ENCODE results near the gene APH1B. TPM values are rescaled to one million over a fixed set of nuclear protein-coding genes. Genes with fewer than 3 reads are reported as not detected.

Gene APH1B
- total and polyA plus RNA-seq, 4 donors: 16.4 to 25.8 (median 21.8) TPM

DNA sequence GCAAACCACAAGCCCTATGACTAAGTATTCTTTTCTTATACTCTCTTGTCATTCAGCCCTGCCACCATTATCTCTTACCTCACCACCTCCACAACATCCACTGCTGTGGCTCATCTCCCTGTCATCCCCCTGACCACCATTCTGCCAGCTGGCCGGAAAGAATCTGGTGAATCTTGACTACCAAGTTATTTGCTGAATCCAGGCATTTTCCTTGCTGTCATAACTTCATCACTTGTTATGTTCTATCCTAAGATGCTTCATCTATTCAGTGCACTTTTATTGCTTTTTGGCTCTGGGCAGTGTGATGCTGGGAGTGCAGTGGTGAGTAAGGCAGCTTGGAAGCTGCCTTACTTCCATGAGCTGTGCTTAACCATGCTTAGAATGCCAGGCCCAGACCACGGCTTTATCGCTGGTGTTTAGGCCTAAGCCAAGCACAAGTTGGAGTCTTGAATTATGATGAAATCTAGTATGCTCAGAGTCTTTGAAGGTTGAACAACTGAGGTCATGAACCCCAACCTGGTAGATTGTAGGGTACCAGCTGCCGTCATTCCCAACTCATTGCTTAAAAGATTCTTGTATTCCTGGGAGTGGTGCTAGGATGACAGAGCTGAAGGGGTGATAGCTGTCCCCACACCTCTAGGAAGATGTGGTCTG lies 27.0 kb upstream of the APH1B start:
- WGBS (ENCODE audit: insufficient coverage): 100% methylated on average over 3 of the region's 4 CpGs
- Histone ChIP-seq H3K36me3 (ENCODE audit: control insufficient read depth, insufficient read depth, low read length) (peaks cover 18% of the 10 kb centered on the region), H3K4me3 (ENCODE audit: low read depth, low read length) (no peak overlapping the region), H3K9me3 (ENCODE audit: control insufficient read depth, insufficient read depth, low read length) (no peaks in the 10 kb centered on the region), H3K4me1 (ENCODE audit: control insufficient read depth, insufficient read depth, low read length) (no peaks in the 10 kb centered on the region), H3K27ac (ENCODE audit: low read depth, low read length) (no peak overlapping the region), H3K27me3 (ENCODE audit: control insufficient read depth, insufficient read depth, low read length) (no peaks in the 10 kb centered on the region)
- DNase-seq (ENCODE audit: low read depth in 4 of 6, low spot score in 6 of 6): no peak

DNA sequence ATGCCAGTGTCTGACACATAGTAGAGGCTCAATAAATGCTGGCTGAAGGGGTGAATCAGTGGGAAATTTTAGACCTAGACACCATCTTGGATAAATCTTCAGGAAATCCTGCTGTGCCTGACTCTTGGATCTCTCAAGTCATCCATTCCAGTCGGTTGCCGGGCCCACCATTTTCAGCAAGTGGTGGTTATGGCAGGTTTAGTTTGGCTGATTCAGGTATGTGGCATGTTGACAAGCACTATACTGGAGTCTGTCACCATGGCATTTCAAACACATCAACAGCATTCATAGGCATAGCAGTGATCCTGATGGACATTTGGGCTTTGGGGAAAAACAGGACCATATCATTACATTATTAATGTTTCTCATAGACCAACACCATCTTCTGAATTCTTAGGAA lies 25.7 kb upstream of the APH1B start:
- H3K36me3 ChIP-seq (ENCODE audit: control insufficient read depth, insufficient read depth, low read length): peaks cover 11% of the 10 kb centered on the region
- no peak for DNase-seq (ENCODE audit: low read depth in 4 of 6, low spot score in 6 of 6)
- no peaks in the 10 kb centered on the region for H3K4me1 ChIP-seq (ENCODE audit: control insufficient read depth, insufficient read depth, low read length)
- no peak overlapping the region for H3K27ac ChIP-seq (ENCODE audit: low read depth, low read length)
- H3K27me3 ChIP-seq (ENCODE audit: control insufficient read depth, insufficient read depth, low read length): no peaks in the 10 kb centered on the region
- WGBS (ENCODE audit: insufficient coverage): no CpG with 5 or more reads among the region's 2 CpGs
- no peak overlapping the region for H3K4me3 ChIP-seq (ENCODE audit: low read depth, low read length)
- H3K9me3 ChIP-seq (ENCODE audit: control insufficient read depth, insufficient read depth, low read length): no peaks in the 10 kb centered on the region

DNA sequence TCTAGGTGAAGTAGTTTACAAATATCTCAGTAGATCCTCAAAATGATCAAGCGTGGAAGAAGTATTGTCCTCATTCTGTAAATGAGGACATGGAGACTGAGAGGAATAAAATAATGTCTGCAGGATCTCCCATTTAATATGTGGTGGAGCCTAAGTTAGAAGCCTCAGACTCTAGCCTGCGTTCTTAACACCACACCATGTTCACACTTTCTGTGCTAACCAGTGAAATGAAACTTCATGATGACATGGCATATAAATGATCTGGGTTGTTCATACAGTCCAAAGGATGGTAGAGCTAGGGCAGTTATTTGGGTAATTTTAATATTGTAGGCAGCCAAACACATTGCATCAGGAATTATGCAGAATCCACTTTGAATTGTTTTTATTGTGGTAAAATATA lies 25.1 kb upstream of the APH1B start:
- Histone ChIP-seq H3K4me1 (ENCODE audit: control insufficient read depth, insufficient read depth, low read length) (peaks cover 2% of the 10 kb centered on the region), H3K36me3 (ENCODE audit: control insufficient read depth, insufficient read depth, low read length) (peaks cover 13% of the 10 kb centered on the region), H3K4me3 (ENCODE audit: low read depth, low read length) (no peak overlapping the region), H3K27me3 (ENCODE audit: control insufficient read depth, insufficient read depth, low read length) (no peaks in the 10 kb centered on the region), H3K9me3 (ENCODE audit: control insufficient read depth, insufficient read depth, low read length) (no peaks in the 10 kb centered on the region), H3K27ac (ENCODE audit: low read depth, low read length) (no peak overlapping the region)
- no CpG with 5 or more reads among the region's 2 CpGs for WGBS (ENCODE audit: insufficient coverage)
- no peak for DNase-seq (ENCODE audit: low read depth in 4 of 6, low spot score in 6 of 6)

DNA sequence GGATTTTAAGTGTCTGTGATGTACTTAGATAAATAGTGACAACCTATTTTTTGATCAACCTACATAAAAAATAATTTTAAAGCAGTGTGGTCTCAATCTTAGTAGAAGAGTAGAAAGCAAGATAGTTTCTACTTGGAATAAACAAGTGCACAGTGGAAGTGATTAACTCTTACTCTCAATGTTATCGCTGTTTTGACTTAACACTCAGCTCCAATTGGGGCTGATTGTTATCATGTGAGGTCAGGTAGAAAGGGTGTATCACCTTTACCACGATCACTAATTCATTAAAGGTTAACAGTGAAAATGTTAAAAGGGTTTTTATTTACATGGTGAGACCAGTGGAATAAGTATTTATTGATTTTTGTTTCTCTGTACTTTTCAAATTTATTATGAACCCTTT lies 22.4 kb upstream of the APH1B start:
- no peaks in the 10 kb centered on the region for H3K9me3 ChIP-seq (ENCODE audit: control insufficient read depth, insufficient read depth, low read length)
- WGBS (ENCODE audit: insufficient coverage): no CpG with 5 or more reads among the region's 2 CpGs
- DNase-seq (ENCODE audit: low read depth in 4 of 6, low spot score in 6 of 6): no peak
- peaks cover 11% of the 10 kb centered on the region for H3K36me3 ChIP-seq (ENCODE audit: control insufficient read depth, insufficient read depth, low read length)
- no peak overlapping the region for H3K4me3 ChIP-seq (ENCODE audit: low read depth, low read length)
- peaks cover 3% of the 10 kb centered on the region for H3K4me1 ChIP-seq (ENCODE audit: control insufficient read depth, insufficient read depth, low read length)
- peak overlapping the region; percentile 78 for H3K27ac ChIP-seq (ENCODE audit: low read depth, low read length)
- H3K27me3 ChIP-seq (ENCODE audit: control insufficient read depth, insufficient read depth, low read length): no peaks in the 10 kb centered on the region

DNA sequence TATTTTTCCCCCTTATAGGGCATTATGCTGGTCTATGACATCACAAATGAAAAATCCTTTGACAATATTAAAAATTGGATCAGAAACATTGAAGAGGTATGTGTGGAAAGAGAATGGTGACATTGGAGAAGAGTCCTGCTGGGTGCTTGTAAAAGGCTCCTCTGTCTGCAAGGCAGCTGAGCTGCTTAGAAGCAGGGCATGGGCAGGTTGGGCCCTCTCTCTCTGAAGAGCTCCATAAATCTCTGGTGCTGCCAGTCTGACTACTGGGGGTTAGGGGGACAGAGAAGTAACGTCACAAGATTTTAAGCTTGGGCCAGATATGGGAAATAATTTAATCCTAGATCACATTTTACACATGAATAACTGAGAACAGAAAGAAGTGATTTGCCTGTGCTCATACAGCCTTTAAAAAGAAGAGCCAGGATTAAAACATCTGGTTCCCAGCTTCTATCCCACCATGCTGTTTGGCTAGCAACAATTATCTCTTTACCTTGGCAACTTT lies 21.9 kb upstream of the APH1B start:
- peaks cover 5% of the 10 kb centered on the region for H3K36me3 ChIP-seq (ENCODE audit: control insufficient read depth, insufficient read depth, low read length)
- no CpG with 5 or more reads among the region's 1 CpG for WGBS (ENCODE audit: insufficient coverage)
- H3K4me1 ChIP-seq (ENCODE audit: control insufficient read depth, insufficient read depth, low read length): peaks cover 3% of the 10 kb centered on the region
- H3K27me3 ChIP-seq (ENCODE audit: control insufficient read depth, insufficient read depth, low read length): no peaks in the 10 kb centered on the region
- no peaks in the 10 kb centered on the region for H3K9me3 ChIP-seq (ENCODE audit: control insufficient read depth, insufficient read depth, low read length)
- no peak overlapping the region for H3K4me3 ChIP-seq (ENCODE audit: low read depth, low read length)
- peak in 2 of 6 donors; percentile 34 to 43 for DNase-seq (ENCODE audit: low read depth in 4 of 6, low spot score in 6 of 6)
- peak overlapping the region; percentile 78 for H3K27ac ChIP-seq (ENCODE audit: low read depth, low read length)

DNA sequence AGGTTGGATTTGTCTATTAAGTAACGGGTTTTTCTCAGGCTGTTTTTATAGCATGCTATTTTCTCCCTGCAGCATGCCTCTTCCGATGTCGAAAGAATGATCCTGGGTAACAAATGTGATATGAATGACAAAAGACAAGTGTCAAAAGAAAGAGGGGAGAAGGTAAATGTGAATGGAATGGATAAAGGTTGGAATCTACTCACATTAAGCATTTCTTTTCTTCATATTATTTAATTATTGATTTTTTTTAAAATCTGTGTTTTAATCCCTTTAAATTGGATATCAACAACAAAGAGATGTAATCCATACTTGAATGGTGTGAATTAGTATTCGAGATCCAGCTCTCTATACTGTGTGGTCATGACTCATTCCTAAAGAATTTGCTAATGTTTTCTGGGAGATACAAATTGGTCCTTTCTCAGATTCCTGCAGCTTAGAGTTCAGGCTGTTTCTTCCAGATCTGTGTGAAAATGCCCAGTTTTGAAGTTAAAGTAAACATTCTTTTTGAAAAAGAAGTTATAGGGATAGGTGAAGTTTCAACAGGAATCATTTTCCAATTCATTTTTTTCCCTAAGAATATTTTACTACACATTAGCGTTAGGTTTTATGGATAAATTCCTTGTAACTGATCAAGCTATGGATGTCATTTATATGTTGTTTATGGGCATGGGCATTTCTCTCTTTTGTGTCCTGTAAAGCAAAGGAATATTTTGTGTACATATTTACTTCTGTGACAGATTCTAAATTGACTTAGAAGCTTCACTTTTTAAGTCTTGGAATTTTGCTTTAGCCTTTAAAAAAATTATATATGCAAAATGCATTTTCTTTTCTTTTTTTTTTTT lies 20.8 kb upstream of the APH1B start:
- Histone ChIP-seq H3K4me3 (ENCODE audit: low read depth, low read length) (no peak overlapping the region), H3K36me3 (ENCODE audit: control insufficient read depth, insufficient read depth, low read length) (peaks cover 5% of the 10 kb centered on the region), H3K27me3 (ENCODE audit: control insufficient read depth, insufficient read depth, low read length) (no peaks in the 10 kb centered on the region), H3K27ac (ENCODE audit: low read depth, low read length) (peak overlapping the region; percentile 78), H3K9me3 (ENCODE audit: control insufficient read depth, insufficient read depth, low read length) (no peaks in the 10 kb centered on the region), H3K4me1 (ENCODE audit: control insufficient read depth, insufficient read depth, low read length) (peaks cover 3% of the 10 kb centered on the region)
- peak in 2 of 6 donors; percentile 36 to 51 for DNase-seq (ENCODE audit: low read depth in 4 of 6, low spot score in 6 of 6)
- 7% methylated on average over 2 of the region's 5 CpGs for WGBS (ENCODE audit: insufficient coverage)

DNA sequence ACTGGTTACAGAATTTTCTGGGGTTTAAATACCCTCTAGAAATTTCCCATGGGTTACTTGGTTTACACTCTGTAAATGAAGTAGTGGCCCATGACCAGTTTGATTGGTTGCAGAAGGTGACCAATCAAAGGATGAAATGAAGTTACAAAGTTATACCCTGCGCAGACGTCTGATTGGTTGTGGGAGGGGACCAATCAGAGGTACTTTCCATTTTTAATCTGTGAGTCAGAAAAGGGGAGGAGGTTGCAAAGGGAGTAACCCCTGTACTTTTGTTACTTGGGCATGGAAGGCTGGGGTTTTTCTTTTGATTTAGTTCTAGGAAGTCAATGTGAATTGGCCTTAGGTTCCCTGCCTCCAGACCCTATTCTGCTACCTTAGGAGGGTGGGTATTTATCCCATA lies 18.7 kb upstream of the APH1B start:
- Histone ChIP-seq H3K4me1 (ENCODE audit: control insufficient read depth, insufficient read depth, low read length) (peaks cover 3% of the 10 kb centered on the region), H3K9me3 (ENCODE audit: control insufficient read depth, insufficient read depth, low read length) (no peaks in the 10 kb centered on the region), H3K27me3 (ENCODE audit: control insufficient read depth, insufficient read depth, low read length) (no peaks in the 10 kb centered on the region), H3K27ac (ENCODE audit: low read depth, low read length) (no peak overlapping the region), H3K36me3 (ENCODE audit: control insufficient read depth, insufficient read depth, low read length) (peaks cover 8% of the 10 kb centered on the region), H3K4me3 (ENCODE audit: low read depth, low read length) (no peak overlapping the region)
- DNase-seq (ENCODE audit: low read depth in 4 of 6, low spot score in 6 of 6): no peak
- 92% methylated on average over 2 of the region's 2 CpGs for WGBS (ENCODE audit: insufficient coverage)

DNA sequence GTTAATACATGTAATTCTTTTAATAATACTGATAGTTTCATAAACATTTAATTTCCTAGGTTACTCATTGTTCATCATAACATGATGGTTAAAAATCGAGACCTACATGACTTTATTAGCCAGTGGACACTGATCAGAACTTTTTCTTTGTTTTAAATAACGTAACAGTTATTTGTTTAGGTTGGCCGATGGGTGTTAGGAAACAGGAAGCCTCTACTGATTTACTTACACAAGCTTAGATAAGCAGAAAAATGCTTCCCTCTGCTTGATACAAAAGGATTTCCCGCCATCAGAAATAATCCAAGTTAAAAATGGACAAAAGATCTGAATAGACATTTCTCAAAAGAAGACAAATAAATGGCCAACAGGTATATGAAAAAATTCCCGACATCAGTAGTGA lies 16.6 kb upstream of the APH1B start:
- peaks cover 3% of the 10 kb centered on the region for H3K4me1 ChIP-seq (ENCODE audit: control insufficient read depth, insufficient read depth, low read length)
- WGBS (ENCODE audit: insufficient coverage): no CpG with 5 or more reads among the region's 5 CpGs
- H3K4me3 ChIP-seq (ENCODE audit: low read depth, low read length): no peak overlapping the region
- peaks cover 9% of the 10 kb centered on the region for H3K36me3 ChIP-seq (ENCODE audit: control insufficient read depth, insufficient read depth, low read length)
- no peaks in the 10 kb centered on the region for H3K9me3 ChIP-seq (ENCODE audit: control insufficient read depth, insufficient read depth, low read length)
- H3K27me3 ChIP-seq (ENCODE audit: control insufficient read depth, insufficient read depth, low read length): no peaks in the 10 kb centered on the region
- no peak overlapping the region for H3K27ac ChIP-seq (ENCODE audit: low read depth, low read length)
- DNase-seq (ENCODE audit: low read depth in 4 of 6, low spot score in 6 of 6): no peak

DNA sequence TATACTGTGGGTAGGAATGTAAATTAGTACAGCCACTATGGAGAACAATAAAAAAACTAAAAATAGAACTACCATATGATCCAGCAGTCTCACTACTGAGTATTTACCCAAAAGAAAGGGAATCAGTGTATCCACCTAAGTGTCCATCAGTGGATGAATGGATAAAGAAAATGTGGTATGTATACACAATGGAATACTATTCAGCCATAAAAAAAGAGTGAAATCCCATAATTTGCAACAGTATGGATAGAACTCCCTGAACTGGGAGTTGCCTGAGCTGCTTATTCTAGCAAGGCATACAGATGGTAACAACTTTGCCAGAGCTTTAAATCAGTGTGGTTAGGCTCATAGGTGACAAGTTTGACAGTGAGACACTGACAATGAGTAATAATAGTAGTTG lies 16.1 kb upstream of the APH1B start:
- no peaks in the 10 kb centered on the region for H3K27me3 ChIP-seq (ENCODE audit: control insufficient read depth, insufficient read depth, low read length)
- peaks cover 9% of the 10 kb centered on the region for H3K36me3 ChIP-seq (ENCODE audit: control insufficient read depth, insufficient read depth, low read length)
- H3K4me1 ChIP-seq (ENCODE audit: control insufficient read depth, insufficient read depth, low read length): peaks cover 3% of the 10 kb centered on the region
- H3K4me3 ChIP-seq (ENCODE audit: low read depth, low read length): no peak overlapping the region
- H3K9me3 ChIP-seq (ENCODE audit: control insufficient read depth, insufficient read depth, low read length): no peaks in the 10 kb centered on the region
- DNase-seq (ENCODE audit: low read depth in 4 of 6, low spot score in 6 of 6): no peak
- H3K27ac ChIP-seq (ENCODE audit: low read depth, low read length): no peak overlapping the region

DNA sequence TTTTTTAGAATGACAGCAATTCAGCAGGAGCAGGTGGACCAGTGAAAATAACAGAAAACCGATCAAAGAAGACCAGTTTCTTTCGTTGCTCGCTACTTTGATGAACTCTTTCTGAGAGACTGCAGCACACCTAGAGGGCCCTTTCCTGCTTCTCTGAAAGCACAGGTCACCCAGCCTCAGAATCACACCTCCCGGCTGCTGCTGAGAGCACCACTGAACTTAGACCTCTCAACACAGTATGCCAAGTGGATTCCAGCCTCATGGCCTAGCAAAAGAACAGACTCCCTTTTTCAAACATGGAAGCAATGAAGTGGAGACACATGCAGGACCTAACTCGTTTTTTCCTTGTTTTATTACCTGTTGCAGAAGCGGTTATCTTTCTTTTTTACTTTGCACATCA lies 13.9 kb upstream of the APH1B start:
- no peak overlapping the region for H3K27ac ChIP-seq (ENCODE audit: low read depth, low read length)
- H3K4me1 ChIP-seq (ENCODE audit: control insufficient read depth, insufficient read depth, low read length): no peaks in the 10 kb centered on the region
- H3K36me3 ChIP-seq (ENCODE audit: control insufficient read depth, insufficient read depth, low read length): peaks cover 10% of the 10 kb centered on the region
- H3K27me3 ChIP-seq (ENCODE audit: control insufficient read depth, insufficient read depth, low read length): no peaks in the 10 kb centered on the region
- 85% methylated on average over 6 of the region's 6 CpGs for WGBS (ENCODE audit: insufficient coverage)
- no peak for DNase-seq (ENCODE audit: low read depth in 4 of 6, low spot score in 6 of 6)
- no peak overlapping the region for H3K4me3 ChIP-seq (ENCODE audit: low read depth, low read length)
- no peaks in the 10 kb centered on the region for H3K9me3 ChIP-seq (ENCODE audit: control insufficient read depth, insufficient read depth, low read length)
